Measurements from ENCODE around the gene KDM1A.
"Not testable (repeated sequence)": the region's sequence is repeated elsewhere in the genome, so short reads cannot be mapped to it uniquely, and the experiment has no call there.

The KDM1A gene

GRCh38 chr1:23019094-23019862 is at the start of gene KDM1A:
TSS of gene KDM1A (plus strand) at chr1:23019468. CDS start at chr1:23019597, 129 bp downstream.
- DNase-seq (ENCODE audit: low read depth in 2 of 2): peak; percentile 94 to 95

- no peak for DNase-seq (ENCODE audit: low read depth in 2 of 2)
Observed at GRCh38 chr1:22970096-22970495, 49.2 kb upstream of the KDM1A start.

- no peak for DNase-seq (ENCODE audit: low read depth in 2 of 2)
Observed at GRCh38 chr1:22971161-22971560, 48.1 kb upstream of the KDM1A start.

- no peak for DNase-seq (ENCODE audit: low read depth in 2 of 2)
Observed at GRCh38 chr1:22971611-22972405, 47.5 kb upstream of the KDM1A start.

GRCh38 chr1:22972760-22973159 is 46.5 kb upstream of the KDM1A start, which contains the start of gene LACTBL1:
TSS of gene LACTBL1 (minus strand) at chr1:22972866. CDS start at chr1:22972316, 550 bp downstream.
- no peak for DNase-seq (ENCODE audit: low read depth in 2 of 2)

- no peak for DNase-seq (ENCODE audit: low read depth in 2 of 2)
Observed at GRCh38 chr1:22975694-22976093, 43.6 kb upstream of the KDM1A start.

- DNase-seq (ENCODE audit: low read depth in 2 of 2): no peak
Observed at GRCh38 chr1:22976127-22976460, 43.2 kb upstream of the KDM1A start.

- peak; percentile 17 to 25 for DNase-seq (ENCODE audit: low read depth in 2 of 2)
Observed at GRCh38 chr1:22976461-22977243, 42.6 kb upstream of the KDM1A start.

GRCh38 chr1:22978299-22978698 is 41.0 kb upstream of the KDM1A start:
- DNase-seq (ENCODE audit: low read depth in 2 of 2): no peak

GRCh38 chr1:22980471-22980790 is 38.8 kb upstream of the KDM1A start:
- not testable (repeated sequence) for DNase-seq (ENCODE audit: low read depth in 2 of 2)

- no peak for DNase-seq (ENCODE audit: low read depth in 2 of 2)
Observed at GRCh38 chr1:22983944-22984343, 35.3 kb upstream of the KDM1A start.

GRCh38 chr1:22992384-22992783 is 26.9 kb upstream of the KDM1A start:
- not testable (repeated sequence) for DNase-seq (ENCODE audit: low read depth in 2 of 2)

- DNase-seq (ENCODE audit: low read depth in 2 of 2): not testable (repeated sequence)
Observed at GRCh38 chr1:22993220-22993795, 26.0 kb upstream of the KDM1A start.

- no peak for DNase-seq (ENCODE audit: low read depth in 2 of 2)
Observed at GRCh38 chr1:22995774-22996173, 23.5 kb upstream of the KDM1A start.

- DNase-seq (ENCODE audit: low read depth in 2 of 2): not testable (repeated sequence)
Observed at GRCh38 chr1:22997528-22997927, 21.7 kb upstream of the KDM1A start.

GRCh38 chr1:23000133-23000532 is 19.1 kb upstream of the KDM1A start:
- DNase-seq (ENCODE audit: low read depth in 2 of 2): not testable (repeated sequence)

- DNase-seq (ENCODE audit: low read depth in 2 of 2): not testable (repeated sequence)
Observed at GRCh38 chr1:23002218-23002617, 17.1 kb upstream of the KDM1A start.

- DNase-seq (ENCODE audit: low read depth in 2 of 2): no peak
Observed at GRCh38 chr1:23004112-23004511, 15.2 kb upstream of the KDM1A start.

- not testable (repeated sequence) for DNase-seq (ENCODE audit: low read depth in 2 of 2)
Observed at GRCh38 chr1:23004769-23005168, 14.5 kb upstream of the KDM1A start.

- no peak for DNase-seq (ENCODE audit: low read depth in 2 of 2)
Observed at GRCh38 chr1:23007106-23007505, 12.2 kb upstream of the KDM1A start.

- no peak for DNase-seq (ENCODE audit: low read depth in 2 of 2)
Observed at GRCh38 chr1:23008901-23009300, 10.4 kb upstream of the KDM1A start.

GRCh38 chr1:23010025-23010424 is 9.2 kb upstream of the KDM1A start:
- DNase-seq (ENCODE audit: low read depth in 2 of 2): not testable (repeated sequence)

Measured in activated CD4-positive, alpha-beta T cell treated with anti-CD3 and anti-CD28 coated beads for 24 hours (primary cell).